Trophoblast cell (in vitro differentiated cells and primary cell): ENCODE results near the gene DOK4.
"Not testable (repeated sequence)": the region's sequence is repeated elsewhere in the genome, so short reads cannot be mapped to it uniquely, and the experiment has no call there.

Source experiments
- DNase-seq, 2 donors: peaks; one replicate each; pipeline ENCODE4 v3.0.0-alpha.2; 2016
- H2AFZ ChIP-seq: 2 replicates; pipeline ENCODE4 v1.6.1; 2013; ENCODE audit warnings: low read length, moderate library complexity, mild to moderate bottlenecking; ENCODE audit not compliant: insufficient read depth, poor library complexity
- H2AK5ac ChIP-seq: 2 replicates; pipeline ENCODE4 v1.6.1; 2013; ENCODE audit warnings: mild to moderate bottlenecking, low read length
- H2BK120ac ChIP-seq: 2 replicates; pipeline ENCODE4 v1.6.1; 2013; ENCODE audit warnings: low read length, mild to moderate bottlenecking, moderate library complexity; ENCODE audit not compliant: insufficient read depth, poor library complexity
- H2BK12ac ChIP-seq: 2 replicates; pipeline ENCODE4 v1.6.1; 2013; ENCODE audit warnings: mild to moderate bottlenecking, low read length, moderate library complexity
- H2BK5ac ChIP-seq: 2 replicates; pipeline ENCODE4 v1.6.1; 2013; ENCODE audit warnings: low read length, low read depth, moderate library complexity, mild to moderate bottlenecking; ENCODE audit not compliant: poor library complexity
- H3K14ac ChIP-seq: 2 replicates; pipeline ENCODE4 v1.6.1; 2013; ENCODE audit warnings: mild to moderate bottlenecking, low read length
- H3K18ac ChIP-seq: 2 replicates; pipeline ENCODE4 v1.6.1; 2013; ENCODE audit warnings: mild to moderate bottlenecking, low read length
- H3K23ac ChIP-seq: 2 replicates; pipeline ENCODE4 v1.6.1; 2013; ENCODE audit warnings: low read length
- H3K27ac ChIP-seq: 2 replicates; pipeline ENCODE4 v1.5.1; 2013; ENCODE audit warnings: low read depth, mild to moderate bottlenecking, inconsistent platforms, low read length, moderate library complexity
- H3K27me3 ChIP-seq: 2 replicates; pipeline ENCODE4 v1.6.1; 2013; ENCODE audit warnings: inconsistent platforms, mild to moderate bottlenecking, low read length, moderate library complexity; ENCODE audit not compliant: insufficient read depth
- H3K36me3 ChIP-seq, 2 experiments: 1 replicate in 1 of 2; 2 replicates in 1 of 2; pipeline ENCODE4 v1.6.1; 2013; ENCODE audit warnings: low read length in 2 of 2, mild to moderate bottlenecking in 2 of 2, moderate library complexity in 1 of 2; ENCODE audit not compliant: insufficient read depth in 2 of 2, control insufficient read depth in 1 of 2
- H3K4ac ChIP-seq: 2 replicates; pipeline ENCODE4 v1.6.1; 2013; ENCODE audit warnings: low read depth, mild to moderate bottlenecking, low read length, moderate library complexity
- H3K4me1 ChIP-seq, 2 experiments: 1 replicate in 1 of 2; 2 replicates in 1 of 2; pipeline ENCODE4 v1.6.1; 2013; ENCODE audit warnings: low read length in 2 of 2, mild to moderate bottlenecking in 2 of 2, moderate library complexity in 1 of 2; ENCODE audit not compliant: insufficient read depth in 2 of 2, control insufficient read depth in 1 of 2
- H3K4me2 ChIP-seq: 2 replicates; pipeline ENCODE4 v1.6.1; 2013; ENCODE audit warnings: inconsistent platforms, mild to moderate bottlenecking, low read length, moderate library complexity
- H3K4me3 ChIP-seq: 2 replicates; pipeline ENCODE4 v1.5.1; 2013; ENCODE audit warnings: mild to moderate bottlenecking, low read depth, low read length, inconsistent platforms
- H3K79me1 ChIP-seq: one replicate; pipeline ENCODE4 v1.6.1; 2013; ENCODE audit warnings: low read length
- H3K79me2 ChIP-seq: 2 replicates; pipeline ENCODE4 v1.6.1; 2013; ENCODE audit warnings: low read length, mild to moderate bottlenecking; ENCODE audit not compliant: control insufficient read depth, insufficient read depth, poor library complexity
- H3K9ac ChIP-seq: 2 replicates; pipeline ENCODE4 v1.6.1; 2013; ENCODE audit warnings: mild to moderate bottlenecking, low read length
- H3K9me3 ChIP-seq: 2 replicates; pipeline ENCODE4 v1.6.1; 2013; ENCODE audit warnings: low read depth, mild to moderate bottlenecking, control low read depth, inconsistent platforms, low read length; ENCODE audit not compliant: insufficient read depth
- H4K12ac ChIP-seq: 2 replicates; pipeline ENCODE4 v1.6.1; 2013; ENCODE audit warnings: low read depth, mild to moderate bottlenecking, low read length, moderate library complexity
- H4K8ac ChIP-seq: 2 replicates; pipeline ENCODE4 v1.6.1; 2013; ENCODE audit warnings: low read depth, mild to moderate bottlenecking, low read length, moderate library complexity
- H4K91ac ChIP-seq: one replicate; pipeline ENCODE4 v1.6.1; 2013; ENCODE audit warnings: low read depth, mild to moderate bottlenecking, low read length, moderate library complexity
- whole genome bisulfite sequencing: extraction: QIAGEN DNeasy Blood & Tissue Kit; methylation state at CpG from one replicate; pipeline ENCODE4 v1.1.7; 2013; ENCODE audit warnings: missing lambda C conversion rate; ENCODE audit not compliant: insufficient read length, insufficient coverage; ENCODE audit errors: extremely low coverage; 5-methylcytosine and 5-hydroxymethylcytosine counted together

DOK4 gene

DNA sequence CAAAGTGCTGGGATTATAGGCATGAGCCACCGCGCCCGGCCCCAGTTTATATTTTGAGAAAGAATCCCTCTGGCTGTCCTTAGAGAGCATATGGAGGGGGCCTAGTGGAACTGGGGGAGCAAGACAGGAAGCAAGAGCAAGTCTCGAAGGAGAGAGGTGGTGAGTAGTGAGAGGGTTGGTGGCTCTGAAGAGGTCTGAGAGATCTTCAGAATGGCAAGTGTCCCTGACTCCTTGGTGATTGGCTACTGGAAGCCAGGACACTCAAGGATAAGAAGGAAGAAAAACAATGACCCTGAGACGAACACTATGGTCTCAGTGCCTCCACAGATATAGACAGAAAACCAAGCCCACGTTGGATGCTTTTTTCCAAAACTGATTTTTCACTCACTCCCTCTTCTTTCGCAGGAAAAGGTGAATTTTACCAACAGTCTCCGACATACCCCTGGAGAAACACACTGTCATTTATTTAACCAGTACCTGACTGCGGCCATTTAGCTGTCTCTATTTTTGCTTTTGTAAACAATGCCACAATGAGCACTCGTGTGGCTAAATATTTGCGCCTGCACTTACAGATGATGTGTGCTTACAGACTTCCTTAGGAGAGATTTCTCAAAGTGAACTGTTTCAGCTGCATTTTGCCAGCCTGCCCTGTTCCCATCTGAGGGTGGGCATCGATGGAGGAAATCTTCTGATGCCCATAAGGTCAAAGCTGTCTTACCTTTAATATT is 15.9 kb upstream of the DOK4 start:
- Histone ChIP-seq H2BK12ac (peak overlapping the region; percentile 70), H3K4me1 (peaks cover 28 to 35% of the 10 kb centered on the region in 2 experiments), H2AK5ac (peak overlapping the region; percentile 28), H3K27me3 (no peaks in the 10 kb centered on the region), H3K9ac (no peak overlapping the region), H3K4me2 (no peak overlapping the region), H3K36me3 (no peaks in the 10 kb centered on the region), H3K23ac (no peak overlapping the region), H3K4ac (no peak overlapping the region), H3K79me1 (peaks cover 62% of the 10 kb centered on the region), H3K27ac (no peak overlapping the region), H3K79me2 (peaks cover 11% of the 10 kb centered on the region), H4K12ac (no peak overlapping the region), H2AFZ (no peak overlapping the region), H3K9me3 (no peaks in the 10 kb centered on the region), H3K4me3 (no peak overlapping the region), H2BK5ac (peak overlapping the region; percentile 18), H4K8ac (no peak overlapping the region), H3K14ac (peak overlapping the region; percentile 4), H2BK120ac (peak overlapping the region; percentile 27), H3K18ac (no peak overlapping the region), H4K91ac (peak overlapping the region; percentile 78)
- WGBS, result no CpG with 5 or more reads among the region's 12 CpGs
- DNase-seq, result no peak

DNA sequence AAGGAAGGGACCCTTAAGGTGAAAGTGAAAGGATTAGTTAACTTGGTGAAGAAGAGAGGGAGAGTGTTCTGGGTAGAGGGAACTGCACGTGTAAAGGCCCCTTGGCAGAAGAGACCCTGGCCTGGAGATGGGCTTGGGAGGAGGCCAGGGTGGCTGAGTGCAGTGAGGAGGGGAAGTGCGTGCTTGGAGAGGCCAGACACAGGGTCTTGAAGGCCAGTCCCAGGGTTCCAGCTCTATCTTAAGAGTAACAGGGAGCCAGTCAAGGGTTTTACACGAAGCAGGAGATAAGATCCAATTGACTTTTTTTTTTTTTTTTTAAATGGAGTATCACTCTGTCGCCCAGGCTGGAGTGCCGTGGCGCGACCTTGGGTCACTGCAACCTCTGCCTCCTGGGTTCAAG is 15.2 kb upstream of the DOK4 start:
- Histone ChIP-seq H3K4me1 (peaks cover 23 to 28% of the 10 kb centered on the region in 2 experiments), H3K36me3 (no peaks in the 10 kb centered on the region), H2AFZ (peak overlapping the region; percentile 38), H3K27me3 (no peaks in the 10 kb centered on the region), H2AK5ac (peak overlapping the region; percentile 62), H3K9me3 (no peaks in the 10 kb centered on the region), H2BK120ac (peak overlapping the region; percentile 44), H3K18ac (peak overlapping the region; percentile 94), H3K79me2 (peaks cover 7% of the 10 kb centered on the region), H4K8ac (peak overlapping the region; percentile 55), H3K9ac (no peak overlapping the region), H2BK12ac (peak overlapping the region; percentile 64), H3K27ac (peak overlapping the region; percentile 89), H4K91ac (peak overlapping the region; percentile 95), H3K14ac (peak overlapping the region; percentile 65), H3K79me1 (peaks cover 55% of the 10 kb centered on the region), H3K23ac (no peak overlapping the region), H3K4me2 (no peak overlapping the region), H4K12ac (no peak overlapping the region), H2BK5ac (peak overlapping the region; percentile 83), H3K4me3 (no peak overlapping the region), H3K4ac (peak overlapping the region; percentile 35)
- DNase-seq, result no peak
- no CpG with 5 or more reads among the region's 7 CpGs for WGBS

DNA sequence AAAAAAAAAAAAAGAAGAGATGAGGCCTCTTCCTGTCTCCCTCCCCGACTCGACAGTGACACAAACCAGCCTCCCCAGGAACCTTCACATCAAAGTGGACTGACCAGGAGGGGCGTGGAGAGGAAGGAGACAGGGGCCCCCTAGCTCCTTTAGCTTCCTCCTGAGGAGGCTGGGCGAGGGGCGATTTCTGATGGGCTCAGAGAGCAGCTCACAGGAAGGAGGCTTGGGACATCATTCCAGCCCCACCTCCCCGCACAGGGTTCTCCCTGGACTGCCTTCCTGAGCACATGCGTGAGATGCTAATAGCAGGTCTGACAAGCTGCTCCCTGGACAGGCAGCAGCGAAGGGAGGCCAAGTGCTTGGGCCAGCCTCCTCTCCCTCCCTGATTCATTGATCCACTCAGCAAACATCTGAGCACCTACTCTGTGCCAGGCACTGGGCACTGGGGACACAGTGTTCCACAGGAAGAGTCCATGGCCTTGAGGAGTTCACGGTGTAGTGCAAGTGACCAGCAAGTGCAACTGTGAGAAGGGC is 14.4 kb upstream of the DOK4 start:
- H3K9me3 ChIP-seq, result no peaks in the 10 kb centered on the region
- H4K12ac ChIP-seq, result peak overlapping the region; percentile 3
- peak overlapping the region; percentile 89 for H3K27ac ChIP-seq
- no peak overlapping the region for H3K4me3 ChIP-seq
- peaks cover 5% of the 10 kb centered on the region for H3K79me2 ChIP-seq
- no peak overlapping the region for H3K9ac ChIP-seq
- H3K79me1 ChIP-seq, result peaks cover 49% of the 10 kb centered on the region
- peaks cover 23 to 26% of the 10 kb centered on the region in 2 experiments for H3K4me1 ChIP-seq
- H2BK120ac ChIP-seq, result peak overlapping the region; percentile 44
- peak overlapping the region; percentile 83 for H2BK5ac ChIP-seq
- no peaks in the 10 kb centered on the region for H3K36me3 ChIP-seq
- H3K14ac ChIP-seq, result peak overlapping the region; percentile 65
- WGBS, result no CpG with 5 or more reads among the region's 9 CpGs
- H3K4ac ChIP-seq, result peak overlapping the region; percentile 35
- peak overlapping the region; percentile 27 for H3K18ac ChIP-seq
- H2AK5ac ChIP-seq, result peak overlapping the region; percentile 62
- DNase-seq, result no peak
- H3K23ac ChIP-seq, result no peak overlapping the region
- H2AFZ ChIP-seq, result peak overlapping the region; percentile 3
- H3K4me2 ChIP-seq, result peak overlapping the region; percentile 24
- peak overlapping the region; percentile 95 for H4K91ac ChIP-seq
- peak overlapping the region; percentile 64 for H2BK12ac ChIP-seq
- peak overlapping the region; percentile 40 for H4K8ac ChIP-seq
- no peaks in the 10 kb centered on the region for H3K27me3 ChIP-seq

DNA sequence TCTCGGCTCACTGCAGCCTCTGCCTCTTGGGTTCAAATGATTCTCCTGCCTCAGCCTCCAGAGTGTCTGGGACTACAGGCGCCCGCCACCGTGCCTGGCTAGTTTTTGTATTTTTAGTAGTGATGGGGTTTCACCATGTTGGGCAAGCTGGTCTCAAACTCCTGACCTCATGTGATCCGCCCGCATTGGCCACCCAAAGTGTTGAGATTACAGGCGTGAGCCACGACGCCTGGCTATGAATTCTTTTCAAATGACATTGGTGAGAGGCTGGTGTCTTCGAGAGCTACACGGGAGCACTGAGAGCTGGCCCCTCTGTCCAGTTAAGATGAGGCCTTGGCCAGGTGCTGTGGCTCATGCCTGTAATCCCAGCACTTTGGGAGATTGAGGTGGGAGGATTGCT is 13.6 kb upstream of the DOK4 start:
- no CpG with 5 or more reads among the region's 11 CpGs for WGBS
- H2BK5ac ChIP-seq, result peak overlapping the region; percentile 95

More for the DNA sequence above, 13.6 kb upstream of the DOK4 start:
- H3K4me2 ChIP-seq, H3K27me3 ChIP-seq, H3K79me2 ChIP-seq, H3K9me3 ChIP-seq, H3K36me3 ChIP-seq, H3K23ac ChIP-seq, H4K12ac ChIP-seq, H2AFZ ChIP-seq, H3K9ac ChIP-seq, H3K4me3 ChIP-seq: not testable (repeated sequence)
- Histone ChIP-seq H3K18ac (peak overlapping the region; percentile 83), H2AK5ac (peak overlapping the region; percentile 80), H3K79me1 (peaks cover 46% of the 10 kb centered on the region), H4K91ac (peak overlapping the region; percentile 98), H3K4ac (peak overlapping the region; percentile 43), H3K27ac (peak overlapping the region; percentile 79), H3K14ac (peak overlapping the region; percentile 81), H3K4me1 (peaks cover 23 to 26% of the 10 kb centered on the region in 2 experiments), H4K8ac (peak overlapping the region; percentile 26), H2BK120ac (peak overlapping the region; percentile 93), H2BK12ac (peak overlapping the region; percentile 80)
- peak in 1 of 2 donors; percentile 36 for DNase-seq
